Ishikawa (cell line): ENCODE results near the gene LRRC3B.

Source experiments
- RAD21 ChIP-seq: IDR thresholded peaks from 2 replicates; pipeline ENCODE4 v1.6.1; 2012; ENCODE audit warnings: low read depth
- YY1 ChIP-seq: IDR thresholded peaks from 2 replicates; pipeline ENCODE4 v1.6.1; 2012; ENCODE audit warnings: low read depth
- TF ChIP-seq, protein P1 (sequence below): IDR thresholded peaks from 2 replicates; pipeline ENCODE4 v1.6.1; 2012
- TF ChIP-seq, protein P2 (sequence below): IDR thresholded peaks from 2 replicates; pipeline ENCODE4 v1.6.1; 2012; ENCODE audit warnings: low read depth, mild to moderate bottlenecking
- TF ChIP-seq, protein P3 (sequence below): IDR thresholded peaks from 2 replicates; pipeline ENCODE4 v1.6.1; 2012

DNA sequence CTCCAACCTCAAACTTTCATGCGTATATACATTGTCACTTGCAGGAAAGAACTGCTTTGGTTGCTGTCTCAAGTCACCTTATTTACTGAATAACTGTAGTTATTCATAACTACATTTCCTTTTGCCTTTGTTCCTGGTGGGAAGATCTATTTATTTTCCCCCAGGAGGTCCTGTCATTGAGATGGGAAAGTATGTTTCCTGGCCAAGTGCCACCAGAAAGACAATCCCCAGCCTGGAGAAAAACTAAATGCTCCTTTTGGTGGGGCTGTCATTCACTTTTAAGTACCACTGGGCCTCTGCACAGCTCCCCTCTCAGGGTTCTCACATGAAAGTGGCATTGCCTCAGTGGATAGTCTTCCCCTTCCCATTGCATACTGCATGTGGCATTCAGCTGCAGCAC lies 59.8 kb downstream of the LRRC3B start:
- TF ChIP-seq, protein P1, sequence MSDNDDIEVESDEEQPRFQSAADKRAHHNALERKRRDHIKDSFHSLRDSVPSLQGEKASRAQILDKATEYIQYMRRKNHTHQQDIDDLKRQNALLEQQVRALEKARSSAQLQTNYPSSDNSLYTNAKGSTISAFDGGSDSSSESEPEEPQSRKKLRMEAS = no peak
- TF ChIP-seq, protein P2, sequence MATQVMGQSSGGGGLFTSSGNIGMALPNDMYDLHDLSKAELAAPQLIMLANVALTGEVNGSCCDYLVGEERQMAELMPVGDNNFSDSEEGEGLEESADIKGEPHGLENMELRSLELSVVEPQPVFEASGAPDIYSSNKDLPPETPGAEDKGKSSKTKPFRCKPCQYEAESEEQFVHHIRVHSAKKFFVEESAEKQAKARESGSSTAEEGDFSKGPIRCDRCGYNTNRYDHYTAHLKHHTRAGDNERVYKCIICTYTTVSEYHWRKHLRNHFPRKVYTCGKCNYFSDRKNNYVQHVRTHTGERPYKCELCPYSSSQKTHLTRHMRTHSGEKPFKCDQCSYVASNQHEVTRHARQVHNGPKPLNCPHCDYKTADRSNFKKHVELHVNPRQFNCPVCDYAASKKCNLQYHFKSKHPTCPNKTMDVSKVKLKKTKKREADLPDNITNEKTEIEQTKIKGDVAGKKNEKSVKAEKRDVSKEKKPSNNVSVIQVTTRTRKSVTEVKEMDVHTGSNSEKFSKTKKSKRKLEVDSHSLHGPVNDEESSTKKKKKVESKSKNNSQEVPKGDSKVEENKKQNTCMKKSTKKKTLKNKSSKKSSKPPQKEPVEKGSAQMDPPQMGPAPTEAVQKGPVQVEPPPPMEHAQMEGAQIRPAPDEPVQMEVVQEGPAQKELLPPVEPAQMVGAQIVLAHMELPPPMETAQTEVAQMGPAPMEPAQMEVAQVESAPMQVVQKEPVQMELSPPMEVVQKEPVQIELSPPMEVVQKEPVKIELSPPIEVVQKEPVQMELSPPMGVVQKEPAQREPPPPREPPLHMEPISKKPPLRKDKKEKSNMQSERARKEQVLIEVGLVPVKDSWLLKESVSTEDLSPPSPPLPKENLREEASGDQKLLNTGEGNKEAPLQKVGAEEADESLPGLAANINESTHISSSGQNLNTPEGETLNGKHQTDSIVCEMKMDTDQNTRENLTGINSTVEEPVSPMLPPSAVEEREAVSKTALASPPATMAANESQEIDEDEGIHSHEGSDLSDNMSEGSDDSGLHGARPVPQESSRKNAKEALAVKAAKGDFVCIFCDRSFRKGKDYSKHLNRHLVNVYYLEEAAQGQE = no peak
- TF ChIP-seq YY1 = no peak
- TF ChIP-seq, protein P3, sequence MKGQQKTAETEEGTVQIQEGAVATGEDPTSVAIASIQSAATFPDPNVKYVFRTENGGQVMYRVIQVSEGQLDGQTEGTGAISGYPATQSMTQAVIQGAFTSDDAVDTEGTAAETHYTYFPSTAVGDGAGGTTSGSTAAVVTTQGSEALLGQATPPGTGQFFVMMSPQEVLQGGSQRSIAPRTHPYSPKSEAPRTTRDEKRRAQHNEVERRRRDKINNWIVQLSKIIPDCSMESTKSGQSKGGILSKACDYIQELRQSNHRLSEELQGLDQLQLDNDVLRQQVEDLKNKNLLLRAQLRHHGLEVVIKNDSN = no peak
- no peak for TF ChIP-seq RAD21
